ENCODE measurements around the gene MRPL38. TPM values are rescaled to one million over a fixed set of nuclear protein-coding genes. Genes with fewer than 3 reads are reported as not detected.
A peak's percentile ranks its signal among the peaks of the same experiment; 100 is the strongest.
"Not testable (repeated sequence)": the region's sequence is repeated elsewhere in the genome, so short reads cannot be mapped to it uniquely, and the experiment has no call there.

Gene MRPL38
- polyA plus RNA-seq, 2 of the 4 experiments (the other 2 are of a cell fraction): 53.5 to 102 TPM

- ChIA-PET POLR2A (interaction anchor here (2.3 to 4.5 kb wide), 2 partner anchors 18 to 94 kb away, joined by 11 to 27 read pairs; partner anchors contain the start of gene WBP2), CTCF (interaction anchor here (0.6 to 22.8 kb wide), 13 partner anchors 16 to 422 kb away, joined by 3 to 513 read pairs (median 3); partner anchors contain the start of genes GALK1, ITGB4, MRPL38 and TRIM65)
- H3K4me3 ChIP-seq: no peak overlapping the region
- ATAC-seq (no peak), FAIRE-seq (no peak), DNase-seq (ENCODE audit: low read depth in 1 of 2, low spot score in 1 of 2) (no peak)
- no peak overlapping the region for H3K4me2 ChIP-seq
- WGBS (ENCODE audit: missing lambda C conversion rate): 66% methylated on average over 11 of the region's 11 CpGs
- TF ChIP-seq HES2 (IDR thresholded peaks at IDR 0.05): no peak
- no peak for TF ChIP-seq SMC3 (IDR thresholded peaks at IDR 0.05)
- TF ChIP-seq HEYL (CRISPR knock-in tag; IDR thresholded peaks at IDR 0.05): no peak
- TF ChIP-seq EP300 (IDR thresholded peaks at IDR 0.05): no peak
- no peak for TF ChIP-seq ELK1 (IDR thresholded peaks at IDR 0.05; ENCODE audit: low read depth, low read length)
- TF ChIP-seq ZC3H11A (IDR thresholded peaks at IDR 0.05): no peak
- no peak for TF ChIP-seq RNF2 (IDR thresholded peaks at IDR 0.05; ENCODE audit: borderline replicate concordance, low read depth)
- no peak for TF ChIP-seq BCL3 (IDR thresholded peaks at IDR 0.05)
- no peak for TF ChIP-seq JUN (IDR thresholded peaks at IDR 0.05)
- no peak for TF ChIP-seq PHF8 (IDR thresholded peaks at IDR 0.05; ENCODE audit: borderline replicate concordance, low read depth)
- no peak for TF ChIP-seq E2F6 (IDR thresholded peaks at IDR 0.05; ENCODE audit: borderline replicate concordance, low read depth)
- TF ChIP-seq BHLHE40 (IDR thresholded peaks at IDR 0.05; ENCODE audit: low read depth, low read length): no peak
- TF ChIP-seq FOXS1 (CRISPR knock-in tag; IDR thresholded peaks at IDR 0.05): no peak
- no peak for TF ChIP-seq ESRRA (IDR thresholded peaks at IDR 0.05; ENCODE audit: borderline replicate concordance, low read length)
- TF ChIP-seq EHMT2 (IDR thresholded peaks at IDR 0.05; ENCODE audit: low read depth): no peak
- no peak for TF ChIP-seq JUNB (IDR thresholded peaks at IDR 0.05)
- TF ChIP-seq HOXB5 (CRISPR knock-in tag; IDR thresholded peaks at IDR 0.05): no peak
- TF ChIP-seq PBX3 (IDR thresholded peaks at IDR 0.05): no peak
- no peak for TF ChIP-seq NR3C1 (IDR thresholded peaks at IDR 0.05)
- peak overlapping the region; percentile 68 to 85; a peak in 5 of 6 replicates for H3K27ac ChIP-seq
- no peaks in the 10 kb centered on the region for H3K9me3 ChIP-seq
- peaks cover 53% of the 10 kb centered on the region for H3K4me1 ChIP-seq
These were observed 30.9 kb downstream of the MRPL38 start for GRCh38 chr17:75873587-75874322.

GRCh38 chr17:75872434-75873351 lies 32.0 kb downstream of the MRPL38 start:
- H3K27ac ChIP-seq: peak overlapping the region; percentile 68 to 85
- ChIA-PET POLR2A (interaction anchor here (0.5 to 4.5 kb wide), 4 partner anchors 17 to 176 kb away, joined by 4 to 27 read pairs (median 8); partner anchors contain the start of gene WBP2), CTCF (interaction anchor here (0.6 to 22.8 kb wide), 11 partner anchors 15 to 273 kb away, joined by 3 to 513 read pairs (median 3); partner anchors contain the start of genes ITGB4, MRPL38, SMIM5 and TRIM65)
- FAIRE-seq (no peak), ATAC-seq (peak; percentile 7 to 52; a peak in 4 of 6 replicates), DNase-seq (ENCODE audit: low read depth in 1 of 2, low spot score in 1 of 2) (peak; percentile 82 to 87)
- H3K9me3 ChIP-seq: no peaks in the 10 kb centered on the region
- no peak overlapping the region for H3K4me3 ChIP-seq
- peak overlapping the region; percentile 57 for H3K4me2 ChIP-seq
- 29% methylated on average over 13 of the region's 13 CpGs for WGBS (ENCODE audit: missing lambda C conversion rate)
- no peak for TF ChIP-seq CHD2 (IDR thresholded peaks at IDR 0.05; ENCODE audit: low read length, partially characterized antibody)
- TF ChIP-seq MAX (IDR thresholded peaks at IDR 0.05): 0 out of 2 replicates have a peak, but pooled peaks have one; percentile 27
- peaks cover 56% of the 10 kb centered on the region for H3K4me1 ChIP-seq

GRCh38 chr17:75870228-75870627 lies 34.5 kb downstream of the MRPL38 start:
- peaks cover 38% of the 10 kb centered on the region for H3K4me1 ChIP-seq
- peak overlapping the region; percentile 66 to 84; a peak in 4 of 6 replicates for H3K27ac ChIP-seq
- not testable (repeated sequence) for DNase-seq (ENCODE audit: low read depth in 1 of 2, low spot score in 1 of 2); ATAC-seq; FAIRE-seq; H3K4me3 ChIP-seq; H3K9me3 ChIP-seq
- POLR2A ChIA-PET: interaction anchor here (1.6 kb wide), 1 partner anchor 90 kb away, joined by 7 read pairs; a partner anchor contains a TSS
- 90% methylated on average over 10 of the region's 10 CpGs for WGBS (ENCODE audit: missing lambda C conversion rate)
- H3K4me2 ChIP-seq: peak overlapping the region; percentile 56; the same call in 2 of the 3 replicates
- CTCF ChIA-PET: interaction anchor here (0.6 to 22.8 kb wide), 6 partner anchors 9 to 120 kb away, joined by 3 to 513 read pairs (median 21); partner anchors contain the start of genes MRPL38, TRIM47, TRIM65 and WBP2

All from A549 (cell line).